ENCODE results near the gene CDC6. TPM values are rescaled to one million over a fixed set of nuclear protein-coding genes. Genes with fewer than 3 reads are reported as not detected.

The CDC6 gene
- total and polyA plus RNA-seq, 2 donors (not counting 3 experiments of a cell fraction or from before 2014, with no cell fraction given) = 15.5 to 55.2 TPM

DNA sequence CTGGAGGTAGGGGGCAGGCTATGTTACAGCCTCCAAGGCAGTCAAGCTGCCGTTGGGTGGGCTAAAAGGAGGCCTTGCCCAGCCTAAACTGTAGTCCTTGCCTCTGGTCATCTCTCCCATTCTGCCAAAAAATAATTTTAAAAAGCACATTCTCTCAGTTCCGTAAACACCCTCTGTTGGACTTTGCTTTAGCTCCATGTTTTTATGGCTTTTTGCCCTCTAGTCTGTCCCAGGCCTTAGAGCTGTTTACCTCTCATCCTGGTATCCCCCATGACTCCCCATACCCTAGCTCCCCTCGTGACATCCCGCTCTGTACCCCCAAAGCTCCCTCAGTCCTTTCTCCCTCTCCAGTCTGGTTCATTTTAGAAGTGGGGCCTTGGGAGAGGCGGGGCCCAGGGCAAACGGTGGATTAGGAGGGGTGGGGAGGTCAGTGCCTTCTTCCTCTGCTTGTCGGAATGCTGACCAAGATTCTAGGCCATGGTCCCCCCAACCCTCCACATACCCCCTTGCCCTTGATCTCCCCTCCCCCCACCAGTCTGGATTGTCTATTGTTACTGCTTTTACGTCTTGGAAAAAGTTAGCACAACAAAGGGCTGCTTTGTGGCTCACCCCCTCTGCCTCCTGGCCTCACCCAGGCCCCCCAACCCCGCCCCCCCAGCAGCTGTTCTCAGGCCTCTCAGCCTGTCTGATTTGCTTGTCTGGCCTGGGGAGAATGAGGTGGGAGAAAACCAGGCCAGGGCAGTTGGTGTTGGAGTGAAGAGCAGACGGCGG is 58.5 kb downstream of the CDC6 start:
- Histone ChIP-seq H3K79me2 (ENCODE audit: control insufficient read depth, insufficient read depth, low read length) (peaks cover 76% of the 10 kb centered on the region), H3K9me3 (replicated peaks; ENCODE audit: control insufficient read depth, insufficient read depth, low read length) (no peaks in the 10 kb centered on the region), H3K27ac (ENCODE audit: insufficient read depth, low read depth, low read length) (peak overlapping the region; percentile 77), H3K27me3 (ENCODE audit: control insufficient read depth in 2 of 2, insufficient read depth in 2 of 2, low read length in 2 of 2) (no peaks in the 10 kb centered on the region), H3K4me2 (ENCODE audit: insufficient read depth, low read length) (peak overlapping the region; percentile 62), H3K4me1 (ENCODE audit: control insufficient read depth, extremely low read depth, insufficient read depth, low read length) (peaks cover 69% of the 10 kb centered on the region), H4K20me1 (replicated peaks; ENCODE audit: control insufficient read depth, extremely low read depth, insufficient read depth, low read length) (no peaks in the 10 kb centered on the region), H2AFZ (ENCODE audit: low read depth, low read length) (no peak overlapping the region), H3K4me3 (replicated peaks in 1 of 3; ENCODE audit: insufficient read depth in 1 of 3, low read depth in 1 of 3, low read length in 3 of 3) (peak overlapping the region in 2 of 3 experiments; percentile 3 to 69), H3K36me3 (ENCODE audit: control insufficient read depth in 2 of 2, extremely low read depth in 1 of 2, insufficient read depth in 2 of 2, low read length in 2 of 2) (peaks cover 0 to 16% of the 10 kb centered on the region in 2 experiments), H3K9me1 (replicated peaks; ENCODE audit: control insufficient read depth, extremely low read depth, insufficient read depth, low read length) (no peaks in the 10 kb centered on the region), H3K9ac (replicated peaks; ENCODE audit: extremely low read depth, insufficient read depth, low read length) (peak overlapping the region; percentile 53)
- POLR2A ChIA-PET = interaction anchor here (0.7 kb wide), 1 partner anchor 1923 kb away, joined by 3 read pairs; no protein-coding TSS in a partner anchor
- dilution Hi-C loops (cut with MboI; ENCODE audit: extremely low pct_ligation_motif_present, low sequenced_read_pairs) (no loop called here), intact Hi-C loops (cut with micrococcal nuclease) (loop anchor here (5.0 kb wide), 1 partner anchor 129 kb away; the partner anchor contains the start of gene WIPF2)
- DNase-seq (ENCODE audit: low read depth, low spot score) = peak; percentile 56
- peak; percentile 31 for FAIRE-seq
- BruUV-seq (replicated peaks) = no TSS peak
- CTCF ChIA-PET = interaction anchor here (1.2 to 10.6 kb wide), 8 partner anchors 9 to 214 kb away, joined by 3 to 109 read pairs (median 6); no protein-coding TSS in a partner anchor
- no peak for TF ChIP-seq JUN (IDR thresholded peaks at IDR 0.05; ENCODE audit: borderline replicate concordance, insufficient read depth, insufficient read length, low read depth)
- TF ChIP-seq, protein P1, sequence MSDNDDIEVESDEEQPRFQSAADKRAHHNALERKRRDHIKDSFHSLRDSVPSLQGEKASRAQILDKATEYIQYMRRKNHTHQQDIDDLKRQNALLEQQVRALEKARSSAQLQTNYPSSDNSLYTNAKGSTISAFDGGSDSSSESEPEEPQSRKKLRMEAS (IDR thresholded peaks at IDR 0.05; ENCODE audit: insufficient read depth, insufficient read length) = no peak
- no peak for TF ChIP-seq EZH2 (IDR thresholded peaks at IDR 0.05; ENCODE audit: borderline replicate concordance, low read depth, low read length, severe bottlenecking)
- no peak for TF ChIP-seq MYC (IDR thresholded peaks at IDR 0.05; ENCODE audit: low read depth, low read length)
- TF ChIP-seq FOS (IDR thresholded peaks at IDR 0.05; ENCODE audit: borderline replicate concordance, insufficient read depth, low read length) = no peak

- H3K4me3 ChIP-seq (replicated peaks in 1 of 3; ENCODE audit: insufficient read depth in 1 of 3, low read depth in 1 of 3, low read length in 3 of 3) = no peak overlapping the region
- peak overlapping the region; percentile 63 for H3K27ac ChIP-seq (ENCODE audit: insufficient read depth, low read depth, low read length)
- FAIRE-seq (peak; percentile 77), DNase-seq (ENCODE audit: low read depth, low spot score) (no peak)
- CTCF ChIA-PET = interaction anchor here (1.4 to 18.3 kb wide), 5 partner anchors 8 to 188 kb away, joined by 3 to 530 read pairs (median 28); partner anchors contain the start of genes RARA and WIPF2
- peaks cover 0 to 22% of the 10 kb centered on the region in 2 experiments for H3K36me3 ChIP-seq (ENCODE audit: control insufficient read depth in 2 of 2, extremely low read depth in 1 of 2, insufficient read depth in 2 of 2, low read length in 2 of 2)
- dilution Hi-C loops (cut with MboI; ENCODE audit: extremely low pct_ligation_motif_present, low sequenced_read_pairs) (no loop called here), intact Hi-C loops (cut with micrococcal nuclease) (loop anchor here (5.0 kb wide), 1 partner anchor 129 kb away; the partner anchor contains the start of gene WIPF2)
- no peak for TF ChIP-seq POLR2A (IDR thresholded peaks at IDR 0.05; ENCODE audit: low read depth, low read length)
- no peak for TF ChIP-seq GATA2 (IDR thresholded peaks at IDR 0.05; ENCODE audit: insufficient read depth, insufficient read length, low read depth, low read length)
- no peak for TF ChIP-seq CTCF (IDR thresholded peaks at IDR 0.05; ENCODE audit: extremely low read depth in 1 of 2, insufficient read depth in 1 of 2, low read depth in 1 of 2, low read length in 2 of 2)
- TF ChIP-seq, protein P1 (IDR thresholded peaks at IDR 0.05; ENCODE audit: insufficient read depth, insufficient read length) = no peak
- no peak for TF ChIP-seq POLR2AphosphoS5 (IDR thresholded peaks at IDR 0.05; ENCODE audit: insufficient read depth, low read depth, low read length)
- H3K9me1 ChIP-seq (replicated peaks; ENCODE audit: control insufficient read depth, extremely low read depth, insufficient read depth, low read length) = no peaks in the 10 kb centered on the region
- H3K79me2 ChIP-seq (ENCODE audit: control insufficient read depth, insufficient read depth, low read length) = peaks cover 76% of the 10 kb centered on the region
- no peak overlapping the region for H2AFZ ChIP-seq (ENCODE audit: low read depth, low read length)
- no peaks in the 10 kb centered on the region for H3K27me3 ChIP-seq (ENCODE audit: control insufficient read depth in 2 of 2, insufficient read depth in 2 of 2, low read length in 2 of 2)
- no peaks in the 10 kb centered on the region for H4K20me1 ChIP-seq (replicated peaks; ENCODE audit: control insufficient read depth, extremely low read depth, insufficient read depth, low read length)
- no peak overlapping the region for H3K4me2 ChIP-seq (ENCODE audit: insufficient read depth, low read length)
- H3K9me3 ChIP-seq (replicated peaks; ENCODE audit: control insufficient read depth, insufficient read depth, low read length) = no peaks in the 10 kb centered on the region
- peaks cover 69% of the 10 kb centered on the region for H3K4me1 ChIP-seq (ENCODE audit: control insufficient read depth, extremely low read depth, insufficient read depth, low read length)
- peak overlapping the region; percentile 0 for H3K9ac ChIP-seq (replicated peaks; ENCODE audit: extremely low read depth, insufficient read depth, low read length)
- BruUV-seq (replicated peaks) = no TSS peak
- POLR2A ChIA-PET = no interaction called here
Measured at GRCh38 chr17:40346765-40347158, 59.1 kb downstream of the CDC6 start.

All from endothelial cell of umbilical vein (primary cell).